H9 (cell line): ENCODE results near the gene CASQ1. TPM values are rescaled to one million over a fixed set of nuclear protein-coding genes. Genes with fewer than 3 reads are reported as not detected.

Experiments
- DNase-seq: peaks from one replicate; pipeline ENCODE4 v3.0.0-alpha.2; 2017
- H2AFZ ChIP-seq: one replicate; pipeline ENCODE4 v1.6.1; 2013; ENCODE audit warnings: mild to moderate bottlenecking, low read length, control low read depth, moderate library complexity
- H2AK5ac ChIP-seq: 2 replicates; pipeline ENCODE4 v1.6.1; 2013; ENCODE audit warnings: low read length, control low read depth, mixed read lengths; ENCODE audit not compliant: insufficient read length
- H2BK120ac ChIP-seq: one replicate; pipeline ENCODE4 v1.6.1; 2013; ENCODE audit warnings: low read depth, mild to moderate bottlenecking, low read length, control low read depth, inconsistent platforms; ENCODE audit not compliant: poor library complexity, severe bottlenecking
- H2BK12ac ChIP-seq: 2 replicates; pipeline ENCODE4 v1.6.1; 2013; ENCODE audit warnings: low read length, control low read depth, mixed read lengths, low read depth; ENCODE audit not compliant: insufficient read length
- H2BK15ac ChIP-seq: 2 replicates; pipeline ENCODE4 v1.6.1; 2013; ENCODE audit warnings: low read depth, low read length, control low read depth
- H2BK20ac ChIP-seq: one replicate; pipeline ENCODE4 v1.6.1; 2013; ENCODE audit warnings: low read depth, mild to moderate bottlenecking, low read length, control low read depth, inconsistent platforms; ENCODE audit not compliant: poor library complexity, severe bottlenecking
- H2BK5ac ChIP-seq: 2 replicates; pipeline ENCODE4 v1.6.1; 2013; ENCODE audit warnings: low read length, control low read depth, mixed read lengths; ENCODE audit not compliant: insufficient read length
- H3K14ac ChIP-seq: 2 replicates; pipeline ENCODE4 v1.6.1; 2013; ENCODE audit warnings: low read length, control low read depth; ENCODE audit not compliant: insufficient read depth
- H3K18ac ChIP-seq: 2 replicates; pipeline ENCODE4 v1.6.1; 2013; ENCODE audit warnings: low read depth, mild to moderate bottlenecking, mixed read lengths, low read length, control low read depth; ENCODE audit not compliant: insufficient read length
- H3K23ac ChIP-seq: 2 replicates; pipeline ENCODE4 v1.6.1; 2013; ENCODE audit warnings: low read length, control low read depth, mixed read lengths, low read depth; ENCODE audit not compliant: insufficient read length
- H3K23me2 ChIP-seq: 2 replicates; pipeline ENCODE4 v1.6.1; 2013; ENCODE audit warnings: low read depth, mild to moderate bottlenecking, mixed read lengths, low read length, control low read depth; ENCODE audit not compliant: insufficient read length, poor library complexity, severe bottlenecking
- H3K27ac ChIP-seq: 2 replicates; pipeline ENCODE4 v1.5.1; 2013; ENCODE audit warnings: low read length, control low read depth, mixed read lengths, low read depth; ENCODE audit not compliant: insufficient read length
- H3K27me3 ChIP-seq: 2 replicates; pipeline ENCODE4 v1.6.1; 2013; ENCODE audit warnings: low read length, control low read depth, inconsistent platforms; ENCODE audit not compliant: insufficient read depth
- H3K4ac ChIP-seq: 2 replicates; pipeline ENCODE4 v1.6.1; 2013; ENCODE audit warnings: low read depth, mild to moderate bottlenecking, control low read depth, inconsistent platforms, low read length, moderate library complexity
- H3K4me1 ChIP-seq: 2 replicates; pipeline ENCODE4 v1.6.1; 2013; ENCODE audit warnings: low read length, control low read depth, inconsistent platforms; ENCODE audit not compliant: insufficient read depth
- H3K4me2 ChIP-seq: 2 replicates; pipeline ENCODE4 v1.6.1; 2013; ENCODE audit warnings: low read length, control low read depth, mixed read lengths; ENCODE audit not compliant: insufficient read length, insufficient read depth
- H3K56ac ChIP-seq: 2 replicates; pipeline ENCODE4 v1.6.1; 2013; ENCODE audit warnings: low read depth, mild to moderate bottlenecking, mixed read lengths, low read length, control low read depth; ENCODE audit not compliant: insufficient read length
- H3K79me1 ChIP-seq: 2 replicates; pipeline ENCODE4 v1.6.1; 2013; ENCODE audit warnings: low read depth, mild to moderate bottlenecking, moderate library complexity, low read length, control low read depth, inconsistent platforms; ENCODE audit not compliant: insufficient read depth, poor library complexity, severe bottlenecking
- H3K79me2 ChIP-seq: 2 replicates; pipeline ENCODE4 v1.6.1; 2013; ENCODE audit warnings: low read length, control low read depth, inconsistent platforms; ENCODE audit not compliant: insufficient read depth
- H3K9ac ChIP-seq: 2 replicates; pipeline ENCODE4 v1.6.1; 2013; ENCODE audit warnings: low read length, control low read depth, mixed read lengths; ENCODE audit not compliant: insufficient read length; ENCODE audit errors: extremely low read depth
- H3K9me3 ChIP-seq: one replicate; pipeline ENCODE4 v1.6.1; 2013; ENCODE audit warnings: low read depth, low read length, inconsistent platforms; ENCODE audit not compliant: control insufficient read depth
- H3T11ph ChIP-seq: one replicate; pipeline ENCODE4 v1.6.1; 2013; ENCODE audit warnings: mild to moderate bottlenecking, low read length, control low read depth, inconsistent platforms
- H4K20me1 ChIP-seq: one replicate; pipeline ENCODE4 v1.6.1; 2013; ENCODE audit not compliant: control insufficient read depth, insufficient read length, insufficient read depth
- H4K5ac ChIP-seq: 2 replicates; pipeline ENCODE4 v1.6.1; 2013; ENCODE audit warnings: low read depth, mild to moderate bottlenecking, mixed read lengths, low read length, control low read depth; ENCODE audit not compliant: insufficient read length
- H4K8ac ChIP-seq: replicated peaks from 2 replicates; pipeline ENCODE4 v1.6.1; 2013; ENCODE audit warnings: low read length, control low read depth, mixed read lengths, low read depth; ENCODE audit not compliant: insufficient read length
- H4K91ac ChIP-seq: 2 replicates; pipeline ENCODE4 v1.6.1; 2013; ENCODE audit warnings: low read depth, mild to moderate bottlenecking, moderate library complexity, mixed read lengths, low read length, control low read depth; ENCODE audit not compliant: insufficient read length
- H3K27ac Mint-ChIP-seq, 3 experiments: 2 replicates in 2 of 3; 3 replicates in 1 of 3; pipeline ENCODE4 v1.8.0; 2020 to 2021; ENCODE audit warnings: mixed read lengths in 3 of 3, mild to moderate bottlenecking in 1 of 3, moderate library complexity in 1 of 3
- H3K27me3 Mint-ChIP-seq: 2 replicates; pipeline ENCODE4 v1.8.0; 2021; ENCODE audit warnings: low read depth, mild to moderate bottlenecking, moderate library complexity, mixed read lengths
- H3K36me3 Mint-ChIP-seq, 3 experiments: 2 replicates in 2 of 3; 3 replicates in 1 of 3; pipeline ENCODE4 v1.8.0; 2020 to 2021; ENCODE audit warnings: low read depth in 3 of 3, mixed read lengths in 3 of 3; ENCODE audit not compliant: insufficient read depth in 1 of 3
- H3K4me1 Mint-ChIP-seq, 2 experiments: 2 replicates each; pipeline ENCODE4 v1.8.0; 2020; ENCODE audit warnings: mixed read lengths in 2 of 2
- H3K4me3 Mint-ChIP-seq, 2 experiments: 2 replicates in 1 of 2; 3 replicates in 1 of 2; pipeline ENCODE4 v1.8.0; 2020 to 2021; ENCODE audit warnings: mild to moderate bottlenecking in 2 of 2, mixed read lengths in 2 of 2, moderate library complexity in 1 of 2
- H3K9me3 Mint-ChIP-seq, 2 experiments: 2 replicates in 1 of 2; 3 replicates in 1 of 2; pipeline ENCODE4 v1.8.0; 2020; ENCODE audit warnings: mild to moderate bottlenecking in 2 of 2, mixed read lengths in 2 of 2, moderate library complexity in 1 of 2
- WGBS: extraction: QIAGEN DNeasy Blood & Tissue Kit; methylation state at CpG from one replicate; pipeline ENCODE4 v1.1.7; 2013; ENCODE audit warnings: missing lambda C conversion rate, low lambda C conversion rate, mixed read lengths; ENCODE audit not compliant: insufficient read length; ENCODE audit errors: extremely low coverage; 5-methylcytosine and 5-hydroxymethylcytosine counted together
- total RNA-seq: library from RNA; stranded (reverse); gene quantifications from 2 replicates; pipeline ENCODE4 v1.2.1, GENCODE V29; 2021
- TF ChIP-seq, protein P1 (sequence below): fragments of 200-600 bp; sonication (generic); conservative IDR thresholded peaks from 3 replicates; pipeline ENCODE4 v1.8.0; 2021; ENCODE audit warnings: antibody characterized with exemption, mild to moderate bottlenecking

The CASQ1 gene
- total RNA-seq, 1 experiment from 2014 or later = 0.55 TPM

DNA sequence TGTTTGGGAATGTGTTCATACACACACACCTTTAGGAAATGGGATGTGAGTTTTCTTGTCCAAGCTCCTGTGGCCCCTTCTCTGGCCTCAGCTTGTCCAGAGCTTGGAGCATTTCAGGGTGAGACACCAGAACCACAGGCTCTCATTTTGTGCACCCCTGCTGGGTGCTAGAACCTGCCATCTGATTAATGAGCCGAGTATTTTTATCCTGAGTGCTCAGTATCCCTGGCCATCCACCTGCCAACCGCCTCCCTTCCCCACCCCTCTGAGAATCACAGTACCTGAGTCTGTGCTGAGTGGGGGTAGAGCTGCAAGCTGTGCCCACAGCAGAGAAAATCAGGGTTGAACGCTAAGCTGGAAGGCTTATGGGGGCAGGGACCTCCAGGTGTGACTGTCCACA is 1.4 kb downstream of the CASQ1 start:
- Histone ChIP-seq H3K27me3 (no peaks in the 10 kb centered on the region), H2BK120ac (no peak overlapping the region), H3K9ac (no peak overlapping the region), H3K4me2 (no peak overlapping the region), H3K9me3 (no peaks in the 10 kb centered on the region), H3K4me1 (peaks cover 3% of the 10 kb centered on the region; the same call in 1 of the 2 replicates), H3K79me2 (no peaks in the 10 kb centered on the region), H2BK5ac (no peak overlapping the region), H3K14ac (no peak overlapping the region), H3K18ac (no peak overlapping the region), H2BK15ac (no peak overlapping the region), H4K91ac (no peak overlapping the region), H3K56ac (no peak overlapping the region), H3K27ac (no peak overlapping the region), H3K4ac (no peak overlapping the region), H3K23me2 (no peaks in the 10 kb centered on the region), H3K23ac (no peak overlapping the region), H2AK5ac (no peak overlapping the region), H4K20me1 (no peaks in the 10 kb centered on the region), H3T11ph (no peak overlapping the region), H3K79me1 (no peaks in the 10 kb centered on the region), H2AFZ (no peak overlapping the region), H2BK20ac (no peak overlapping the region), H4K5ac (no peak overlapping the region), H4K8ac (no peak overlapping the region), H2BK12ac (no peak overlapping the region)
- DNase-seq = no peak
- TF ChIP-seq, protein P1, sequence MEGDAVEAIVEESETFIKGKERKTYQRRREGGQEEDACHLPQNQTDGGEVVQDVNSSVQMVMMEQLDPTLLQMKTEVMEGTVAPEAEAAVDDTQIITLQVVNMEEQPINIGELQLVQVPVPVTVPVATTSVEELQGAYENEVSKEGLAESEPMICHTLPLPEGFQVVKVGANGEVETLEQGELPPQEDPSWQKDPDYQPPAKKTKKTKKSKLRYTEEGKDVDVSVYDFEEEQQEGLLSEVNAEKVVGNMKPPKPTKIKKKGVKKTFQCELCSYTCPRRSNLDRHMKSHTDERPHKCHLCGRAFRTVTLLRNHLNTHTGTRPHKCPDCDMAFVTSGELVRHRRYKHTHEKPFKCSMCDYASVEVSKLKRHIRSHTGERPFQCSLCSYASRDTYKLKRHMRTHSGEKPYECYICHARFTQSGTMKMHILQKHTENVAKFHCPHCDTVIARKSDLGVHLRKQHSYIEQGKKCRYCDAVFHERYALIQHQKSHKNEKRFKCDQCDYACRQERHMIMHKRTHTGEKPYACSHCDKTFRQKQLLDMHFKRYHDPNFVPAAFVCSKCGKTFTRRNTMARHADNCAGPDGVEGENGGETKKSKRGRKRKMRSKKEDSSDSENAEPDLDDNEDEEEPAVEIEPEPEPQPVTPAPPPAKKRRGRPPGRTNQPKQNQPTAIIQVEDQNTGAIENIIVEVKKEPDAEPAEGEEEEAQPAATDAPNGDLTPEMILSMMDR = no peak
- H3K36me3 Mint-ChIP-seq = no peaks in the 10 kb centered on the region; a peak in 1 of 7 replicates
- no peaks in the 10 kb centered on the region for H3K9me3 Mint-ChIP-seq
- no CpG with 5 or more reads among the region's 3 CpGs for WGBS
- peaks cover 9 to 11% of the 10 kb centered on the region in 2 experiments; a peak in 3 of 4 replicates for H3K4me1 Mint-ChIP-seq
- H3K27me3 Mint-ChIP-seq = peaks cover 18% of the 10 kb centered on the region
- H3K27ac Mint-ChIP-seq = no peak overlapping the region
- no peak overlapping the region for H3K4me3 Mint-ChIP-seq
